Loucy (cell line): ENCODE results near the gene FRMD4A.

Experiments used
- H2AFZ ChIP-seq: fragments of 200-600 bp; sonication (generic); 2 replicates; pipeline ENCODE4 v1.6.0; 2016; ENCODE audit warnings: antibody characterized with exemption, mild to moderate bottlenecking, low read length, moderate library complexity
- H3F3A ChIP-seq: fragments of 200-600 bp; 2 replicates; pipeline ENCODE4 v1.6.0; 2016; ENCODE audit warnings: antibody characterized with exemption, low read depth, mild to moderate bottlenecking
- H3K27me3 ChIP-seq: fragments of 200-600 bp; sonication (generic); 2 replicates; pipeline ENCODE4 v1.6.1; 2014; ENCODE audit warnings: low read length, mild to moderate bottlenecking; ENCODE audit not compliant: insufficient read depth, poor library complexity, severe bottlenecking
- H3K36me3 ChIP-seq: fragments of 200-600 bp; sonication (generic); 2 replicates; pipeline ENCODE4 v1.6.1; 2016; ENCODE audit warnings: low read length; ENCODE audit not compliant: insufficient read depth
- H3K4me1 ChIP-seq: fragments of 200-600 bp; sonication (generic); 2 replicates; pipeline ENCODE4 v1.5.1; 2014; ENCODE audit warnings: low read length, mild to moderate bottlenecking; ENCODE audit not compliant: insufficient read depth, poor library complexity, severe bottlenecking
- H3K4me2 ChIP-seq: fragments of 200-600 bp; sonication (generic); 2 replicates; pipeline ENCODE4 v1.6.0; 2014; ENCODE audit warnings: antibody characterized with exemption, low read length, low read depth, mild to moderate bottlenecking; ENCODE audit not compliant: poor library complexity, severe bottlenecking
- H3K4me3 ChIP-seq: fragments of 200-600 bp; sonication (generic); 2 replicates; pipeline ENCODE4 v1.5.1; 2014; ENCODE audit warnings: low read length, mild to moderate bottlenecking, mixed read lengths; ENCODE audit not compliant: poor library complexity, severe bottlenecking
- H3K79me2 ChIP-seq: fragments of 200-600 bp; sonication (generic); 2 replicates; pipeline ENCODE4 v1.6.1; 2014; ENCODE audit warnings: low read length; ENCODE audit not compliant: insufficient read depth
- H3K9ac ChIP-seq: fragments of 200-600 bp; sonication (generic); 2 replicates; pipeline ENCODE4 v1.6.0; 2014; ENCODE audit warnings: mild to moderate bottlenecking, low read depth, low read length, moderate library complexity; ENCODE audit not compliant: poor library complexity, severe bottlenecking
- H3K9me2 ChIP-seq: fragments of 200-600 bp; sonication (generic); replicated peaks from 2 replicates; pipeline ENCODE4 v1.6.1; 2016; ENCODE audit warnings: low read depth, low read length, mixed read lengths
- H3K9me3 ChIP-seq: fragments of 200-600 bp; sonication (generic); 2 replicates; pipeline ENCODE4 v1.6.1; 2014; ENCODE audit warnings: mild to moderate bottlenecking, antibody characterized with exemption, low read length, low read depth; ENCODE audit not compliant: insufficient read depth
- H4K20me1 ChIP-seq: fragments of 200-600 bp; sonication (generic); 2 replicates; pipeline ENCODE4 v1.6.0; 2014; ENCODE audit warnings: antibody characterized with exemption, low read length, mild to moderate bottlenecking; ENCODE audit not compliant: insufficient read depth, poor library complexity, severe bottlenecking
- EZH2phosphoT487 ChIP-seq: fragments of 200-600 bp; IDR thresholded peaks from 2 replicates; pipeline ENCODE4 v1.6.1; 2018; ENCODE audit warnings: antibody characterized with exemption, mild to moderate bottlenecking, moderate library complexity, borderline replicate concordance
- TF ChIP-seq, protein P1 (sequence below): fragments of 200-600 bp; sonication (generic); conservative IDR thresholded peaks from 2 replicates; pipeline ENCODE4 v1.5.1; 2014; ENCODE audit warnings: mild to moderate bottlenecking, antibody characterized with exemption, low read length

Gene FRMD4A

GRCh38 chr10:13842117-13842516 is 488.6 kb downstream of the FRMD4A start:
- no peaks in the 10 kb centered on the region for H3K4me1 ChIP-seq
- no peaks in the 10 kb centered on the region for H3K36me3 ChIP-seq
- no peak overlapping the region for H2AFZ ChIP-seq
- no peak overlapping the region for H3K4me2 ChIP-seq
- no peak for TF ChIP-seq EZH2phosphoT487
- TF ChIP-seq, protein P1, sequence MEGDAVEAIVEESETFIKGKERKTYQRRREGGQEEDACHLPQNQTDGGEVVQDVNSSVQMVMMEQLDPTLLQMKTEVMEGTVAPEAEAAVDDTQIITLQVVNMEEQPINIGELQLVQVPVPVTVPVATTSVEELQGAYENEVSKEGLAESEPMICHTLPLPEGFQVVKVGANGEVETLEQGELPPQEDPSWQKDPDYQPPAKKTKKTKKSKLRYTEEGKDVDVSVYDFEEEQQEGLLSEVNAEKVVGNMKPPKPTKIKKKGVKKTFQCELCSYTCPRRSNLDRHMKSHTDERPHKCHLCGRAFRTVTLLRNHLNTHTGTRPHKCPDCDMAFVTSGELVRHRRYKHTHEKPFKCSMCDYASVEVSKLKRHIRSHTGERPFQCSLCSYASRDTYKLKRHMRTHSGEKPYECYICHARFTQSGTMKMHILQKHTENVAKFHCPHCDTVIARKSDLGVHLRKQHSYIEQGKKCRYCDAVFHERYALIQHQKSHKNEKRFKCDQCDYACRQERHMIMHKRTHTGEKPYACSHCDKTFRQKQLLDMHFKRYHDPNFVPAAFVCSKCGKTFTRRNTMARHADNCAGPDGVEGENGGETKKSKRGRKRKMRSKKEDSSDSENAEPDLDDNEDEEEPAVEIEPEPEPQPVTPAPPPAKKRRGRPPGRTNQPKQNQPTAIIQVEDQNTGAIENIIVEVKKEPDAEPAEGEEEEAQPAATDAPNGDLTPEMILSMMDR: no peak
- no peaks in the 10 kb centered on the region for H4K20me1 ChIP-seq
- H3K4me3 ChIP-seq: no peak overlapping the region
- H3K79me2 ChIP-seq: no peaks in the 10 kb centered on the region
- H3K9ac ChIP-seq: no peak overlapping the region
- H3K9me3 ChIP-seq: no peaks in the 10 kb centered on the region; the same call in 1 of the 2 replicates
- no peaks in the 10 kb centered on the region for H3K9me2 ChIP-seq
- no peaks in the 10 kb centered on the region for H3K27me3 ChIP-seq
- H3F3A ChIP-seq: no peaks in the 10 kb centered on the region

GRCh38 chr10:13840036-13840435 is 490.7 kb downstream of the FRMD4A start:
- Histone ChIP-seq H3K9me2 (no peaks in the 10 kb centered on the region), H3K4me2 (no peak overlapping the region), H3F3A (no peaks in the 10 kb centered on the region), H3K4me1 (no peaks in the 10 kb centered on the region), H3K4me3 (no peak overlapping the region), H3K9ac (no peak overlapping the region), H3K9me3 (no peaks in the 10 kb centered on the region; the same call in 1 of the 2 replicates), H3K79me2 (no peaks in the 10 kb centered on the region), H3K36me3 (no peaks in the 10 kb centered on the region), H3K27me3 (no peaks in the 10 kb centered on the region), H4K20me1 (no peaks in the 10 kb centered on the region), H2AFZ (no peak overlapping the region)
- no peak for TF ChIP-seq EZH2phosphoT487
- TF ChIP-seq, protein P1: no peak

GRCh38 chr10:13839430-13839990 is 491.2 kb downstream of the FRMD4A start:
- H3K4me3 ChIP-seq: no peak overlapping the region
- no peak overlapping the region for H2AFZ ChIP-seq
- H3F3A ChIP-seq: no peaks in the 10 kb centered on the region
- no peak overlapping the region for H3K4me2 ChIP-seq
- no peaks in the 10 kb centered on the region for H4K20me1 ChIP-seq
- no peaks in the 10 kb centered on the region for H3K79me2 ChIP-seq
- no peaks in the 10 kb centered on the region for H3K27me3 ChIP-seq
- no peaks in the 10 kb centered on the region; the same call in 1 of the 2 replicates for H3K9me3 ChIP-seq
- H3K9ac ChIP-seq: no peak overlapping the region
- no peaks in the 10 kb centered on the region for H3K9me2 ChIP-seq
- TF ChIP-seq EZH2phosphoT487: no peak
- TF ChIP-seq, protein P1: no peak
- H3K36me3 ChIP-seq: no peaks in the 10 kb centered on the region
- no peaks in the 10 kb centered on the region for H3K4me1 ChIP-seq
